ENCODE measurements around the gene CHGA. TPM values are rescaled to one million over a fixed set of nuclear protein-coding genes. Genes with fewer than 3 reads are reported as not detected.

Gene CHGA
- total RNA-seq, 1 experiment from 2014 or later = not detected

- TF ChIP-seq REST (IDR thresholded peaks at IDR 0.05; ENCODE audit: insufficient read depth in 1 of 2, low read depth in 2 of 2, low read length in 1 of 2) (no peak), SIN3A (IDR thresholded peaks at IDR 0.05; ENCODE audit: borderline replicate concordance, insufficient read depth, low read depth, low read length) (no peak), TCF7L2 (IDR thresholded peaks at IDR 0.05; ENCODE audit: low read depth, low read length) (no peak), POLR2AphosphoS5 (IDR thresholded peaks at IDR 0.05; ENCODE audit: low read depth, low read length) (no peak)
- TF ChIP-seq, protein P1, sequence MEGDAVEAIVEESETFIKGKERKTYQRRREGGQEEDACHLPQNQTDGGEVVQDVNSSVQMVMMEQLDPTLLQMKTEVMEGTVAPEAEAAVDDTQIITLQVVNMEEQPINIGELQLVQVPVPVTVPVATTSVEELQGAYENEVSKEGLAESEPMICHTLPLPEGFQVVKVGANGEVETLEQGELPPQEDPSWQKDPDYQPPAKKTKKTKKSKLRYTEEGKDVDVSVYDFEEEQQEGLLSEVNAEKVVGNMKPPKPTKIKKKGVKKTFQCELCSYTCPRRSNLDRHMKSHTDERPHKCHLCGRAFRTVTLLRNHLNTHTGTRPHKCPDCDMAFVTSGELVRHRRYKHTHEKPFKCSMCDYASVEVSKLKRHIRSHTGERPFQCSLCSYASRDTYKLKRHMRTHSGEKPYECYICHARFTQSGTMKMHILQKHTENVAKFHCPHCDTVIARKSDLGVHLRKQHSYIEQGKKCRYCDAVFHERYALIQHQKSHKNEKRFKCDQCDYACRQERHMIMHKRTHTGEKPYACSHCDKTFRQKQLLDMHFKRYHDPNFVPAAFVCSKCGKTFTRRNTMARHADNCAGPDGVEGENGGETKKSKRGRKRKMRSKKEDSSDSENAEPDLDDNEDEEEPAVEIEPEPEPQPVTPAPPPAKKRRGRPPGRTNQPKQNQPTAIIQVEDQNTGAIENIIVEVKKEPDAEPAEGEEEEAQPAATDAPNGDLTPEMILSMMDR (IDR thresholded peaks at IDR 0.05) = no peak; the same call in 1 of the 2 replicates
- CTCF ChIA-PET = no interaction called here
These were observed 50.4 kb downstream of the CHGA start for GRCh38 chr14:92973261-92973797.

GRCh38 chr14:92973798-92974372 is 50.9 kb downstream of the CHGA start:
- no peaks in the 10 kb centered on the region for H3K9me3 ChIP-seq (ENCODE audit: control insufficient read depth, insufficient read depth, low read depth, low read length)
- H3K4me3 ChIP-seq (ENCODE audit: low read depth in 2 of 2, low read length in 2 of 2) = no peak overlapping the region
- BruUV-seq (replicated peaks) = no TSS peak
- ATAC-seq (no peak), DNase-seq (ENCODE audit: low read depth, low spot score) (no peak)
- H3K27me3 ChIP-seq (ENCODE audit: control insufficient read depth, insufficient read depth, low read length) = no peaks in the 10 kb centered on the region
- ChIA-PET POLR2A (no interaction called here), CTCF (no interaction called here)
- no peaks in the 10 kb centered on the region for H3K36me3 ChIP-seq (ENCODE audit: control insufficient read depth, insufficient read depth, low read length)
- in situ Hi-C loops (cut with HindIII; ENCODE audit: low pct_unique_long_range_greater_than_20kb, low sequenced_read_pairs) (no loop called here), intact Hi-C loops (cut with micrococcal nuclease; ENCODE audit: unreplicated experiment) (no loop called here)
- no peaks in the 10 kb centered on the region for H3K4me1 ChIP-seq (ENCODE audit: control insufficient read depth, insufficient read depth, low read length)
- no peak overlapping the region for H3K27ac ChIP-seq (ENCODE audit: low read length)
- TF ChIP-seq, protein P1 (IDR thresholded peaks at IDR 0.05) = no peak
- TF ChIP-seq REST (IDR thresholded peaks at IDR 0.05; ENCODE audit: insufficient read depth in 1 of 2, low read depth in 2 of 2, low read length in 1 of 2) = no peak
- no peak for TF ChIP-seq TCF7L2 (IDR thresholded peaks at IDR 0.05; ENCODE audit: low read depth, low read length)
- TF ChIP-seq POLR2AphosphoS5 (IDR thresholded peaks at IDR 0.05; ENCODE audit: low read depth, low read length) = no peak
- no peak for TF ChIP-seq SIN3A (IDR thresholded peaks at IDR 0.05; ENCODE audit: borderline replicate concordance, insufficient read depth, low read depth, low read length)

More at GRCh38 chr14:92973261-92973797, 50.4 kb downstream of the CHGA start:
- intact Hi-C loops (cut with micrococcal nuclease; ENCODE audit: unreplicated experiment) = no loop called here
- in situ Hi-C loops (cut with HindIII; ENCODE audit: low pct_unique_long_range_greater_than_20kb, low sequenced_read_pairs) = no loop called here
- Histone ChIP-seq H3K36me3 (ENCODE audit: control insufficient read depth, insufficient read depth, low read length) (no peaks in the 10 kb centered on the region), H3K27me3 (ENCODE audit: control insufficient read depth, insufficient read depth, low read length) (no peaks in the 10 kb centered on the region), H3K9me3 (ENCODE audit: control insufficient read depth, insufficient read depth, low read depth, low read length) (no peaks in the 10 kb centered on the region), H3K4me1 (ENCODE audit: control insufficient read depth, insufficient read depth, low read length) (no peaks in the 10 kb centered on the region), H3K27ac (ENCODE audit: low read length) (no peak overlapping the region), H3K4me3 (ENCODE audit: low read depth in 2 of 2, low read length in 2 of 2) (no peak overlapping the region)
- peak; percentile 71; the same call in 1 of the 2 replicates for ATAC-seq
- no TSS peak for BruUV-seq (replicated peaks)
- POLR2A ChIA-PET = no interaction called here
- no peak for DNase-seq (ENCODE audit: low read depth, low spot score)

Data from Panc1 (cell line).